ENCODE measurements around the gene PDHA1.
A peak's percentile ranks its signal among the peaks of the same experiment; 100 is the strongest.

Gene PDHA1

GRCh38 chrX:19343535-19344408 is at the start of gene PDHA1:
PDHA1 (plus strand) TSS chrX:19343927; CDS start chrX:19344038, 111 bp downstream.
- DNase-seq (ENCODE audit: extremely low read depth in 1 of 2, low read depth in 1 of 2), result peak; percentile 81 to 83

GRCh38 chrX:19303256-19303880 is 40.4 kb upstream of the PDHA1 start:
- DNase-seq (ENCODE audit: extremely low read depth in 1 of 2, low read depth in 1 of 2), result no peak

GRCh38 chrX:19326567-19326966 is 17.2 kb upstream of the PDHA1 start:
- no peak for DNase-seq (ENCODE audit: extremely low read depth in 1 of 2, low read depth in 1 of 2)

- DNase-seq (ENCODE audit: extremely low read depth in 1 of 2, low read depth in 1 of 2), result no peak
These were observed 11.9 kb upstream of the PDHA1 start for GRCh38 chrX:19331831-19332230.

- no peak for DNase-seq (ENCODE audit: extremely low read depth in 1 of 2, low read depth in 1 of 2)
These were observed 10.7 kb upstream of the PDHA1 start for GRCh38 chrX:19332983-19333382.

- no peak for DNase-seq (ENCODE audit: extremely low read depth in 1 of 2, low read depth in 1 of 2)
These were observed 8.6 kb upstream of the PDHA1 start for GRCh38 chrX:19334945-19335626.

- DNase-seq (ENCODE audit: extremely low read depth in 1 of 2, low read depth in 1 of 2), result no peak
These were observed 1.3 kb upstream of the PDHA1 start for GRCh38 chrX:19342331-19342906.

- no peak for DNase-seq (ENCODE audit: extremely low read depth in 1 of 2, low read depth in 1 of 2)
These were observed 617 bp upstream of the PDHA1 start for GRCh38 chrX:19343085-19343534.

GRCh38 chrX:19344661-19345060 is 934 bp downstream of the PDHA1 start:
- no peak for DNase-seq (ENCODE audit: extremely low read depth in 1 of 2, low read depth in 1 of 2)

GRCh38 chrX:19347916-19348315 is 4.2 kb downstream of the PDHA1 start:
- no peak for DNase-seq (ENCODE audit: extremely low read depth in 1 of 2, low read depth in 1 of 2)

- DNase-seq (ENCODE audit: extremely low read depth in 1 of 2, low read depth in 1 of 2), result no peak
These were observed 5.5 kb downstream of the PDHA1 start for GRCh38 chrX:19349264-19349663.

- DNase-seq (ENCODE audit: extremely low read depth in 1 of 2, low read depth in 1 of 2), result no peak
These were observed 7.2 kb downstream of the PDHA1 start for GRCh38 chrX:19350941-19351384.

- DNase-seq (ENCODE audit: extremely low read depth in 1 of 2, low read depth in 1 of 2), result no peak
These were observed 10.9 kb downstream of the PDHA1 start for GRCh38 chrX:19354625-19355024.

GRCh38 chrX:19358521-19358920 is 14.8 kb downstream of the PDHA1 start:
- DNase-seq (ENCODE audit: extremely low read depth in 1 of 2, low read depth in 1 of 2), result no peak

- no peak for DNase-seq (ENCODE audit: extremely low read depth in 1 of 2, low read depth in 1 of 2)
These were observed 17.2 kb downstream of the PDHA1 start for GRCh38 chrX:19360903-19361302.

GRCh38 chrX:19361701-19362100 is 18.0 kb downstream of the PDHA1 start:
- DNase-seq (ENCODE audit: extremely low read depth in 1 of 2, low read depth in 1 of 2), result no peak

GRCh38 chrX:19368576-19368975 is 24.8 kb downstream of the PDHA1 start:
- DNase-seq (ENCODE audit: extremely low read depth in 1 of 2, low read depth in 1 of 2), result no peak

- no peak for DNase-seq (ENCODE audit: extremely low read depth in 1 of 2, low read depth in 1 of 2)
These were observed 26.3 kb downstream of the PDHA1 start for GRCh38 chrX:19370061-19370460.

GRCh38 chrX:19372170-19372546 is 28.4 kb downstream of the PDHA1 start:
- peak; percentile 16 to 41 for DNase-seq (ENCODE audit: extremely low read depth in 1 of 2, low read depth in 1 of 2)

- no peak for DNase-seq (ENCODE audit: extremely low read depth in 1 of 2, low read depth in 1 of 2)
These were observed 29.0 kb downstream of the PDHA1 start for GRCh38 chrX:19372547-19373331.

All from activated CD8-positive, alpha-beta memory T cell treated with anti-CD3 and anti-CD28 coated beads for 1 hour (primary cell).